ENCODE data around the gene CLBA1.
"Not testable (repeated sequence)": the region's sequence is repeated elsewhere in the genome, so short reads cannot be mapped to it uniquely, and the experiment has no call there.

The CLBA1 gene

DNA sequence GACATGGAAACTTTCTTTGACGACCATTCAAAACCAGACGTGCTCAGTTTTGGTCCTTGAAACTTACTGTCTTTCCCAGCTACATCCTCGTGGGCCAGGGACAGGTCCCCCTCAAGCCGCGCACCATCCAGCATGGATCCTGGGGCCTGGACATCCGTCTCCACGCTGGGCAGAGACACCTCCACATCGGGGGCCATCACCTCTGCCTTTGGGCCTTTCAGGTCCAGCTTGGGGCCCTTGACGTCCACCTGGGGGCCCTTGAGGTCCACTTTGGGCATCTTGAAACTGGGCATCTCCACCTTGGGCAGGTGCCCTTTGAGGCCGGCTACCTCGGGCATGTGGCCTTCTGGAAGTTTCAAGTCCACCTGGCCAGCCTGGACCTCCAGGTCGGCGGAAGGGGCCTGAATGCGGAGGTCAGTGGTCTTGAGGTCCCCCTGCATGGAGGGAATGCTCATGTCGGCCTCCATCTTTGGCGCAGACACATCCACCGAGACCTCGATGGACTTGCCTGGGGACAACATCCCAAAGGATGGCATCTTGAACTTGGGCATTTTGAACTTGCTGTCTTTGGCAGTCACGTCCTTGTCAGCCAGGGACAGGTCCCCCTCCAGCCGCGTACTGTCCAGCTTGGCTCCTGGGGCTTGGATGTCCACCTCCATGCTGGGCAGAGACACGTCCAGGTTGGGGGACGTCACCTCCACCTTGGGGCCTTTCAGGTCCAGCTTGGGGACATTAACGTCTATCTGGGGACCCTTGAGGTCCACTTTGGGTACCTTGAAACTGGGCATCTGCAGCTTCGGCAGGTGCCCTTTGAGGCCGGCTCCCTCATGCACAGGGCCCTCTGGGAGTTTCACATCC is 43.9 kb upstream of the CLBA1 start:
- TF ChIP-seq EZH2 (optimal IDR thresholded peaks at IDR 0.05; ENCODE audit: low read depth, low read length), result no peak
- H3K9me2 ChIP-seq (replicated peaks; ENCODE audit: insufficient read depth, low read length), result no peaks in the 10 kb centered on the region
- H3K79me2 ChIP-seq (ENCODE audit: low read length), result no peaks in the 10 kb centered on the region

GRCh38 chr14:104942586-104942985 is 43.0 kb upstream of the CLBA1 start:
- H3K9me3 ChIP-seq (replicated peaks; ENCODE audit: insufficient read depth, low read length), result no peaks in the 10 kb centered on the region
- no peaks in the 10 kb centered on the region for H3K36me3 ChIP-seq (replicated peaks; ENCODE audit: insufficient read depth, low read length)
- no peaks in the 10 kb centered on the region for H4K20me1 ChIP-seq (ENCODE audit: insufficient read depth, low read length)
- H3K4me1 ChIP-seq (ENCODE audit: low read length), result no peaks in the 10 kb centered on the region
- no peak overlapping the region for H3K9ac ChIP-seq (ENCODE audit: low read length)
- no peak for DNase-seq
- no peak overlapping the region for H3K27ac ChIP-seq (ENCODE audit: low read length)
- no peak overlapping the region for H2AFZ ChIP-seq (ENCODE audit: low read length)
- no peak overlapping the region for H3K4me2 ChIP-seq (ENCODE audit: low read depth, low read length)
- H3K79me2 ChIP-seq (ENCODE audit: low read length), result no peaks in the 10 kb centered on the region
- no peak for TF ChIP-seq EZH2phosphoT487 (IDR thresholded peaks at IDR 0.05; ENCODE audit: low read length)
- no peaks in the 10 kb centered on the region for H3K9me2 ChIP-seq (replicated peaks; ENCODE audit: insufficient read depth, low read length)
- H3K4me3 ChIP-seq (ENCODE audit: low read length), result no peak overlapping the region
- no peaks in the 10 kb centered on the region for H3F3A ChIP-seq (ENCODE audit: insufficient read depth, low read length)
- H3K27me3 ChIP-seq (replicated peaks; ENCODE audit: insufficient read depth, low read length), result peaks cover 31% of the 10 kb centered on the region

More for the DNA sequence above, 43.9 kb upstream of the CLBA1 start:
- DNase-seq, result no peak
- H3K27ac ChIP-seq (ENCODE audit: low read length), result no peak overlapping the region
- no peaks in the 10 kb centered on the region for H3K9me3 ChIP-seq (replicated peaks; ENCODE audit: insufficient read depth, low read length)
- peaks cover 39% of the 10 kb centered on the region for H3K27me3 ChIP-seq (replicated peaks; ENCODE audit: insufficient read depth, low read length)
- H3K4me2 ChIP-seq (ENCODE audit: low read depth, low read length), result no peak overlapping the region
- H4K20me1 ChIP-seq (ENCODE audit: insufficient read depth, low read length), result no peaks in the 10 kb centered on the region
- no peak overlapping the region for H3K9ac ChIP-seq (ENCODE audit: low read length)
- no peak overlapping the region for H3K4me3 ChIP-seq (ENCODE audit: low read length)
- no peaks in the 10 kb centered on the region for H3K36me3 ChIP-seq (replicated peaks; ENCODE audit: insufficient read depth, low read length)
- H3F3A ChIP-seq (ENCODE audit: insufficient read depth, low read length), result no peaks in the 10 kb centered on the region
- H2AFZ ChIP-seq (ENCODE audit: low read length), result no peak overlapping the region
- H3K4me1 ChIP-seq (ENCODE audit: low read length), result no peaks in the 10 kb centered on the region

DNA sequence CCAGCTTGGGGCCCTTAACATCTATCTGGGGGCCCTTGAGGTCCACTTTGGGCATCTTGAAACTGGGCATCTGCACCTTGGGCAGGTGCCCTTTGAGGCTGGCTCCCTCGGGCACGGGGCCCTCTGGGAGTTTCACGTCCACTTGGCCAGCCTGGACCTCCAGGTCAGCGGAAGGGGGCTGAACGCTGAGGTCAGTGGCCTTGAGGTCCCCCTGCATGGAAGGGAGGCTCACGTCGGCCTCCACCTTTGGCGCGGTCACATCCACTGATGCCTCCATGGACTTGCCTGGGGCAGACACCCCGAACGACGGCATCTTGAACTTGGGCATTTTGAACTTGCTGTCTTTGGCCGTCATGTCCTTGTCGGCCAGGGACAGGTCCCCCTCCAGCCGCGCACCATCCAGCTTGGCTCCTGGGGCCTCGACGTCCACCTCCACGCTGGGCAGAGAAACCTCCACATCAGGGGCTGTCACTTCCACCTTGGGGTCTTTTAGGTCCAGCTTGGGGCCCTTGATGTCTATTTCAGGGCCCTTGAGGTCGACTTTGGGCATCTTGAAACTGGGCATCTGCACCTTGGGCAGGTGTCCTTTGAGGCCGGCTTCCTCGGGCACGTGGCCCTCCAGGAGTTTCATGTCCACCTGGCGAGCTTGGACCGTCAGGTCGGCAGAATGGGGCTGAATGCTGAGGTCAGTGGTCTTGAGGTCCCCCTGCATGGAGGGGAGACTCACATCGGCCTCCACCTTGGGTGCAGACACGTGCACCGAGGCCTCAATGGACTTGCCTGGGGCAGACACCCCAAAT is 42.2 kb upstream of the CLBA1 start:
- not testable (repeated sequence) for H4K20me1 ChIP-seq (ENCODE audit: insufficient read depth, low read length); H3K9me3 ChIP-seq (replicated peaks; ENCODE audit: insufficient read depth, low read length)

GRCh38 chr14:104944016-104944308 is 41.6 kb upstream of the CLBA1 start:
- H3K4me2 ChIP-seq (ENCODE audit: low read depth, low read length); DNase-seq; H3K9me3 ChIP-seq (replicated peaks; ENCODE audit: insufficient read depth, low read length); H3K9me2 ChIP-seq (replicated peaks; ENCODE audit: insufficient read depth, low read length); H3K4me1 ChIP-seq (ENCODE audit: low read length); H3K9ac ChIP-seq (ENCODE audit: low read length); H3K36me3 ChIP-seq (replicated peaks; ENCODE audit: insufficient read depth, low read length); H4K20me1 ChIP-seq (ENCODE audit: insufficient read depth, low read length); H3K4me3 ChIP-seq (ENCODE audit: low read length); H3K79me2 ChIP-seq (ENCODE audit: low read length); H2AFZ ChIP-seq (ENCODE audit: low read length); H3F3A ChIP-seq (ENCODE audit: insufficient read depth, low read length); H3K27ac ChIP-seq (ENCODE audit: low read length): not testable (repeated sequence)
- H3K27me3 ChIP-seq (replicated peaks; ENCODE audit: insufficient read depth, low read length), result peaks cover 18% of the 10 kb centered on the region

More for the DNA sequence above, 42.2 kb upstream of the CLBA1 start:
- not testable (repeated sequence) for H3K36me3 ChIP-seq (replicated peaks; ENCODE audit: insufficient read depth, low read length); H3K4me2 ChIP-seq (ENCODE audit: low read depth, low read length); H3K9me2 ChIP-seq (replicated peaks; ENCODE audit: insufficient read depth, low read length); H3K4me1 ChIP-seq (ENCODE audit: low read length); H3K79me2 ChIP-seq (ENCODE audit: low read length); H3F3A ChIP-seq (ENCODE audit: insufficient read depth, low read length); DNase-seq; H3K9ac ChIP-seq (ENCODE audit: low read length); H3K27ac ChIP-seq (ENCODE audit: low read length); H2AFZ ChIP-seq (ENCODE audit: low read length); H3K4me3 ChIP-seq (ENCODE audit: low read length)
- H3K27me3 ChIP-seq (replicated peaks; ENCODE audit: insufficient read depth, low read length), result peaks cover 23% of the 10 kb centered on the region

DNA sequence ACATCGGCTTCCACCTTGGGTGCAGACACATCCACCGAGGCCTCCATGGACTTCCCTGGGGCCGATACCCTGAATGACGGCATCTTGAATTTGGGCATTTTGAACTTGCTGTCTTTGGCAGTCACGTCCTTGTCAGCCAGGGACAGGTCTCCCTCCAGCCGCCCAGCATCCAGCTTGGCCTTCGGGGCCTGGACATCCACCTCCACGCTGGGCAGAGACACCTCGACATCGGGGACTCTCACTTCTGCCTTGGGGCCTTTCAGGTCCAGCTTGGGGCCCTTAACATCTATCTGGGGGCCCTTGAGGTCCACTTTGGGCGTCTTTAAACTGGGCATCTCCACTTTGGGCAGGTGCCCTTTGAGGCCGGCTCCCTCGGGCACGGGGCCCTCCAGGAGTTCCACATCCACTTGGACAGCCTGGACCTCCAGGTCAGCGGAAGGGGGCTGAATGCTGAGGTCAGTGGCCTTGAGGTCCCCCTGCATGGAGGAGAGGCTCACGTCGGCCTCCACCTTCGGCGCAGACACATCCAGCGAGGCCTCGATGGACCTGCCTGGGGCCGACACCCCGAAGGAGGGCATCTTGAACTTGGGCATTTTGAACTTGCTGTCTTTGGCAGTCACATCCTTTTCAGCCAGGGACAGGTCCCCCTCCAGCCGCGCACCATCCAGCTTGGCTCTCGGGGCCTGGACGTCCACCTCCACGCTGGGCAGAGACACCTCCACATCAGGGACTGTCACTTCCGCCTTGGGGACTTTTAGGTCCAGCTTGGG is 41.0 kb upstream of the CLBA1 start:
- H3K36me3 ChIP-seq (replicated peaks; ENCODE audit: insufficient read depth, low read length); H3K4me2 ChIP-seq (ENCODE audit: low read depth, low read length); H3K27ac ChIP-seq (ENCODE audit: low read length); H3K9ac ChIP-seq (ENCODE audit: low read length); H3K4me3 ChIP-seq (ENCODE audit: low read length); H2AFZ ChIP-seq (ENCODE audit: low read length); H3K79me2 ChIP-seq (ENCODE audit: low read length); DNase-seq; H4K20me1 ChIP-seq (ENCODE audit: insufficient read depth, low read length); H3K9me2 ChIP-seq (replicated peaks; ENCODE audit: insufficient read depth, low read length); H3F3A ChIP-seq (ENCODE audit: insufficient read depth, low read length); H3K4me1 ChIP-seq (ENCODE audit: low read length); H3K9me3 ChIP-seq (replicated peaks; ENCODE audit: insufficient read depth, low read length): not testable (repeated sequence)
- H3K27me3 ChIP-seq (replicated peaks; ENCODE audit: insufficient read depth, low read length), result peaks cover 11% of the 10 kb centered on the region

DNA sequence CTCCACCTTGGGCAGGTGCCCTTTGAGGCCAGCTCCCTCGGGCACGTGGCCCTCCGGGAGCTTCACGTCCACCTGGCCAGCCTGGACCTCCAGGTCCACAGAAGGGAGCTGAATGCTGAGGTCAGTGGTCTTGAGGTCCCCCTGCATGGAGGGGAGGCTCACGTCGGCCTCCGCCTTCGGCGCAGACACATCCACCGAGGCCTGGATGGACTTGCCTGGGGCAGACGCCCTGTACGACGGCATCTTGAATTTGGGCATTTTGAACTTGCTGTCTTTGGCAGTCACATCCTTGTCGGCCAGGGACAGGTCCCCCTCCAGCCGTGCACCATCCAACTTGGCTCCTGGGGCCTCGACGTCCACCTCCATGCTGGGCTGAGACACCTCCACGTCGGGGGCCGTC is 40.3 kb upstream of the CLBA1 start:
- H3K9ac ChIP-seq (ENCODE audit: low read length); H3K27me3 ChIP-seq (replicated peaks; ENCODE audit: insufficient read depth, low read length); H3K4me1 ChIP-seq (ENCODE audit: low read length); H4K20me1 ChIP-seq (ENCODE audit: insufficient read depth, low read length); H3K79me2 ChIP-seq (ENCODE audit: low read length); H3K4me2 ChIP-seq (ENCODE audit: low read depth, low read length); H3F3A ChIP-seq (ENCODE audit: insufficient read depth, low read length); H3K4me3 ChIP-seq (ENCODE audit: low read length); H3K9me3 ChIP-seq (replicated peaks; ENCODE audit: insufficient read depth, low read length); DNase-seq; H2AFZ ChIP-seq (ENCODE audit: low read length); H3K36me3 ChIP-seq (replicated peaks; ENCODE audit: insufficient read depth, low read length); H3K9me2 ChIP-seq (replicated peaks; ENCODE audit: insufficient read depth, low read length); H3K27ac ChIP-seq (ENCODE audit: low read length): not testable (repeated sequence)

Measured in MM.1S (cell line).